ENCODE data around the gene PCDH10. TPM values are rescaled to one million over a fixed set of nuclear protein-coding genes. Genes with fewer than 3 reads are reported as not detected.
"Not testable (repeated sequence)": the region's sequence is repeated elsewhere in the genome, so short reads cannot be mapped to it uniquely, and the experiment has no call there.

The PCDH10 gene
- polyA plus RNA-seq, 6 donors from 2014 or later: not detected

GRCh38 chr4:133190098-133190497 lies 41.0 kb downstream of the PCDH10 start:
- ATAC-seq (ENCODE audit: low read depth in 2 of 2) (no peak), DNase-seq (no peak)
- no peaks in the 10 kb centered on the region for H3K27me3 Mint-ChIP-seq
- H3K4me1 Mint-ChIP-seq: no peaks in the 10 kb centered on the region
- peak overlapping the region in 1 of 8 donors; percentile 44 for H3K4me3 Mint-ChIP-seq
- no peak overlapping the region for H3K27ac Mint-ChIP-seq
- H3K9me3 Mint-ChIP-seq: peaks cover 0 to 2% (median 0%) of the 10 kb centered on the region in 7 donors
- H3K36me3 Mint-ChIP-seq: no peaks in the 10 kb centered on the region

GRCh38 chr4:133208694-133209285 lies 59.7 kb downstream of the PCDH10 start:
- DNase-seq (no peak), ATAC-seq (ENCODE audit: low read depth in 2 of 2) (no peak)
- H3K4me1 Mint-ChIP-seq: no peaks in the 10 kb centered on the region
- no peaks in the 10 kb centered on the region for H3K27me3 Mint-ChIP-seq
- no peak overlapping the region for H3K4me3 Mint-ChIP-seq
- H3K36me3 Mint-ChIP-seq: no peaks in the 10 kb centered on the region
- no peak overlapping the region for H3K27ac Mint-ChIP-seq
- H3K9me3 Mint-ChIP-seq: peaks cover 0 to 16% (median 4%) of the 10 kb centered on the region in 7 donors

- Mint-ChIP-seq H3K4me3 (no peak overlapping the region), H3K9me3 (peaks cover 0 to 8% (median 3%) of the 10 kb centered on the region in 7 donors), H3K27ac (no peak overlapping the region), H3K4me1 (no peaks in the 10 kb centered on the region), H3K36me3 (no peaks in the 10 kb centered on the region), H3K27me3 (no peaks in the 10 kb centered on the region)
- no peak for DNase-seq
- no peak for ATAC-seq (ENCODE audit: low read depth in 2 of 2)
These were observed 84.8 kb downstream of the PCDH10 start for GRCh38 chr4:133233922-133234321.

- H3K27me3 Mint-ChIP-seq; H3K9me3 Mint-ChIP-seq; H3K27ac Mint-ChIP-seq; H3K4me3 Mint-ChIP-seq; H3K4me1 Mint-ChIP-seq; DNase-seq; ATAC-seq (ENCODE audit: low read depth in 2 of 2); H3K36me3 Mint-ChIP-seq: not testable (repeated sequence)
These were observed 91.4 kb downstream of the PCDH10 start for GRCh38 chr4:133240451-133240850.

All from naive B cell (primary cell).